ENCODE results near the gene KRTAP10-12.

KRTAP10-12 gene

GRCh38 chr21:44653123-44653522 lies 43.8 kb upstream of the KRTAP10-12 start:
- no peak for TF ChIP-seq CTCF (IDR thresholded peaks at IDR 0.05; ENCODE audit: low read depth, low read length, missing control alignments)
- no peak overlapping the region for H3K4me3 ChIP-seq (replicated peaks; ENCODE audit: low read depth, low read length)
- DNase-seq (ENCODE audit: extremely low read depth, low read depth): no peak

GRCh38 chr21:44653656-44654575 lies 43.1 kb upstream of the KRTAP10-12 start:
- TF ChIP-seq CTCF (IDR thresholded peaks at IDR 0.05; ENCODE audit: low read depth, low read length, missing control alignments): no peak
- DNase-seq (ENCODE audit: extremely low read depth, low read depth): no peak
- no peak overlapping the region for H3K4me3 ChIP-seq (replicated peaks; ENCODE audit: low read depth, low read length)

- no peak within 1 kb of the TSS for H3K4me3 ChIP-seq (replicated peaks; ENCODE audit: low read depth, low read length)
- DNase-seq (ENCODE audit: extremely low read depth, low read depth): no peak
- no peak for TF ChIP-seq CTCF (IDR thresholded peaks at IDR 0.05; ENCODE audit: low read depth, low read length, missing control alignments)
Observed at GRCh38 chr21:44654576-44655175, 42.3 kb upstream of the KRTAP10-12 start, which contains the start of gene KRTAP12-4. TSS of gene KRTAP12-4 (minus strand) at chr21:44654659. CDS start at chr21:44654614, 45 bp downstream.

DNA sequence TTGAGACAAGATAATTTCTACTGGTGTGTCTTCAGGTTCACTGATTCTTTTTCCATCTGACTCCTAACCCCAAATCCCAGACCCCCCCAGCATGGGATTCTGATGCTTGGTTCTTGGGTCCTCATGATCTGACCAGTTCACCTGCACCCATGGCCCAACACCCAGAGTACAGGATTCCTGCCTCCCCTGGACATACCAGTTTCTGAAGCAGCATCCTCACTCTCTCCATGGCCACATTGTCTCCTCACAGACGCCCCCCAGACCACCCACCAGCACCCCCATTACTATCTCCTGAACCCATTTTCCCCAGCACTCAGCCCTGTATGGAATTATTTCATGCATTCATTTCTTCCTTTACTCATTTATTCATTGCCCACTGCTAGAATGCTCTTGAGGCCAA lies 40.1 kb upstream of the KRTAP10-12 start:
- no peak overlapping the region for H3K4me3 ChIP-seq (replicated peaks; ENCODE audit: low read depth, low read length)
- no peak for DNase-seq (ENCODE audit: extremely low read depth, low read depth)
- TF ChIP-seq CTCF (IDR thresholded peaks at IDR 0.05; ENCODE audit: low read depth, low read length, missing control alignments): no peak

- no peak within 1 kb of the TSS for H3K4me3 ChIP-seq (replicated peaks; ENCODE audit: low read depth, low read length)
- no peak for TF ChIP-seq CTCF (IDR thresholded peaks at IDR 0.05; ENCODE audit: low read depth, low read length, missing control alignments)
- no peak for DNase-seq (ENCODE audit: extremely low read depth, low read depth)
Observed at GRCh38 chr21:44657635-44658540, 39.1 kb upstream of the KRTAP10-12 start, which contains the start of gene KRTAP12-3. TSS of gene KRTAP12-3 (plus strand) at chr21:44657932. CDS start at chr21:44657980, 48 bp downstream.

GRCh38 chr21:44658541-44658910 lies 38.4 kb upstream of the KRTAP10-12 start:
- TF ChIP-seq CTCF (IDR thresholded peaks at IDR 0.05; ENCODE audit: low read depth, low read length, missing control alignments): no peak
- H3K4me3 ChIP-seq (replicated peaks; ENCODE audit: low read depth, low read length): no peak overlapping the region
- no peak for DNase-seq (ENCODE audit: extremely low read depth, low read depth)

Measured in HFF-Myc (cell line).